ENCODE results near the gene SCCPDH. TPM values are rescaled to one million over a fixed set of nuclear protein-coding genes. Genes with fewer than 3 reads are reported as not detected.
"Not testable (repeated sequence)": the region's sequence is repeated elsewhere in the genome, so short reads cannot be mapped to it uniquely, and the experiment has no call there.

The SCCPDH gene
- polyA plus RNA-seq, 4 donors = 57.8 to 63.3 (median 58.0) TPM

DNA sequence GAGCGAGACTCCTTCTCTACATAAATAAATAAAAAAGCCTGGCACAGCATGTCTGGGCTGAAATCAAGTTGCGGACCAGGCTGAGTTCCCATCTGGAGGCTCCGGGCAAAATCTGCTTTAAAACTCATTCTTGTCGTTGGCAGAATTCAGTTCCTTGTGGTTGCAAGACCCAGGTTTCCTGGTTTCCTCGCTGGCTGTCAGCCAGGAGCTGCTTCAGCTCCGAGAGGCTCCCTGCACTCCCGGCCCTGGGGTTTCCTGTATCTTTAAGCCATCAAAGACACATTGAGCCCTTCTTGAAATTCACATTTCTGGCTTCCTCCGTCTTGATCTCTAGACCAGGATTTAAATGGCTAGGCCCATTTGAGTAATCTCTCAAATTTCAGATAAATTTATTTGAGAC, 20.6 kb upstream of the SCCPDH start:
- no peak for DNase-seq (ENCODE audit: low read depth in 4 of 4, low spot score in 3 of 4)

GRCh38 chr1:246705368-246705767, 18.8 kb upstream of the SCCPDH start:
- DNase-seq (ENCODE audit: low read depth in 4 of 4, low spot score in 3 of 4) = no peak

DNA sequence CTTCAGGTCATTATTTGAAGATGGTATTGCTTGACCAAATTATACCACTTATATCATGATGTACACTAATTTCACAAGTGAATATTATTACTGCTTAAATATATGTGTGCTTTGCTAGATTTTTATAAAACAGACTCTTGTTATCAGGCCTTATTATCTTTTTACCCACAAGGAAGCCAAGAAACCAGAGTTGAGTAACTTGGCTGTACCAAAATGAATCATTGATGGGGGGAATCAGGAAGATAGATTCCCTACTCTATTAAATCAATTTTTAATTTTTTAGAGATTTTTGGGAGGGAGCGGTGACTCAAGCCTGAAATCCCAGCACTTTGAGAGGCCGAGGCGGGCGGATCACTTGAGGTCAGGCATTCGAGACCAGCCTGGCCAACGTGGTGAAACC, 16.0 kb upstream of the SCCPDH start:
- no peak for DNase-seq (ENCODE audit: low read depth in 4 of 4, low spot score in 3 of 4)

DNA sequence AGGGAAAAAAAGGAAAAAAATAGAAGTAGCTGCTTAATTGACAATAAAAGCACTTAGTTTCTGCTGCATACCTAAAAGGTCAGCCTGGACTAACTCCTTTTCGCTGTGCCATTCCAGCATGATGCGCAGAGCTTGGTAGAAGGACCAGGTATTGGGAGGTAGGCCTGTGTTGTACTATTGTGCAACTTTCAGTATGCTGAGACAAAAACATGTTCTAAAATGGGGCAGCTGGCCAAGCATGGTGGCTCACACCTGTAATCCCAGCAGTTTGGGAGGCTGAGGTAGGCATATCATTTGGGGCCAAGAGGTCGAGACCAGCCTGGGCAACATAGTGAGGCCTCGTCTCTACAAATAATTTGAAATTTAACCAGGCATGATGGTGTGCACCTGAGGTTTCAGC, 15.0 kb upstream of the SCCPDH start:
- no peak for DNase-seq (ENCODE audit: low read depth in 4 of 4, low spot score in 3 of 4)

GRCh38 chr1:246709835-246710234, 14.4 kb upstream of the SCCPDH start:
- no peak for DNase-seq (ENCODE audit: low read depth in 4 of 4, low spot score in 3 of 4)

GRCh38 chr1:246711548-246712003, 12.6 kb upstream of the SCCPDH start:
- DNase-seq (ENCODE audit: low read depth in 4 of 4, low spot score in 3 of 4) = no peak

- DNase-seq (ENCODE audit: low read depth in 4 of 4, low spot score in 3 of 4) = not testable (repeated sequence)
These were observed 11.8 kb upstream of the SCCPDH start for GRCh38 chr1:246712428-246712827.

- DNase-seq (ENCODE audit: low read depth in 4 of 4, low spot score in 3 of 4) = not testable (repeated sequence)
These were observed 4.8 kb upstream of the SCCPDH start for GRCh38 chr1:246719361-246719760.

DNA sequence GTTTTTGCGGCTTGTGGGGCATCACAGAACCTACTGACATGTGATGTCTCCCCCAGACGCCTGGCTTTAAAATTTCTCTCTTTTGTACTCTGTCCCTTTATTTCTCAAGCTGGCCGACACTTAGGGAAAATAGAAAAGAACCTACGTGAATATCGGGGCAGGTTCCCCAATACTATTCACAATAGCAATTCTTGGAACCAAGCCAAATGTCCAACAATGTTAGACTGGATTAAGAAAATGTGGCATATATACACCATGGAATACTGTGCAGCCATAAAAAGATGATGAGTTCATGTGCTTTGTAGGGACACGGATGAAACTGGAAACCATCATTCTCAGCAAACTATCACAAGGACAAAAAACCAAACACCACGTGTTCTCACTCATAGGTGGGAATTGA, 3.4 kb upstream of the SCCPDH start:
- DNase-seq (ENCODE audit: low read depth in 4 of 4, low spot score in 3 of 4) = not testable (repeated sequence)

GRCh38 chr1:246722720-246723119, 1.5 kb upstream of the SCCPDH start:
- no peak for DNase-seq (ENCODE audit: low read depth in 4 of 4, low spot score in 3 of 4)

DNA sequence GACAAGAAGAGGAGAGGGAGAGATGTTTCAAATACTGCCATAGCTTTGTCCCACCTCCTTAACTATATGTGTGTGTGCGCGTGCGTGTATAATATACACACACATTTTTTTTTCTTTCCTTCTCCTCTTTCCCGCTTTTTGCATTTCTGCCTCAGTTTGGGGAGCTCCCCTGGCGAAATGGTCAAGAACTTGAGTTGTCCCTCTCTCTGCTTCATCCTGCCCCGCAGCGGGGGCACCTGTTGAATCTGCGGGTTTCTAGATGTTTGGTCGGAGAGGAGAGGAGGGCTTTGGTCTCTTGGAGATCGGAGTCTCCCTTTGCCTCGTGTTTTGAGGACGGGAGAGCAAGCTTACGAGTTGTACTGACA, 504 bp downstream of the SCCPDH start:
- DNase-seq (ENCODE audit: low read depth in 4 of 4, low spot score in 3 of 4) = peak; percentile 39 to 55 (median 44)

DNA sequence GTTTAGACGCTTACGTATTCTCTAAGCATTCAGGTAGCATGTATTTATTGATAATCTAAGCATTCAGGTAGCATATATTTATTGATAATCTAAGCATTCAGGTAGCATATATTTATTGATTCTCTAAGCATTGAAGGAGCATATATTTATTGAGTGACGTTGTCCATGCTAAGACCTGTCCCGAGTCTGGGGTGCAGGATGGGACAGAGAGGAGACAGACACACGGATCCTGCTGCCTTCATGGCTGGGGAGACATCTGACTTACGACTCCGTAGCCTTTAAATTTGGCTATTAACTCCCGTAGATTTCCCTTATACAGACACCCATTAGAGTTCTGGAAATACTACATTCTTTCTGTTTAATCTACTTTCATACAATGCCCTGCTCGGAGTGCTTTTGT, 982 bp downstream of the SCCPDH start:
- no peak for DNase-seq (ENCODE audit: low read depth in 4 of 4, low spot score in 3 of 4)

- no peak for DNase-seq (ENCODE audit: low read depth in 4 of 4, low spot score in 3 of 4)
These were observed 2.1 kb downstream of the SCCPDH start for GRCh38 chr1:246726255-246726679.

- DNase-seq (ENCODE audit: low read depth in 4 of 4, low spot score in 3 of 4) = no peak
These were observed 2.7 kb downstream of the SCCPDH start for GRCh38 chr1:246726881-246727280.

GRCh38 chr1:246727594-246727993, 3.4 kb downstream of the SCCPDH start:
- DNase-seq (ENCODE audit: low read depth in 4 of 4, low spot score in 3 of 4) = no peak

GRCh38 chr1:246728311-246728710, 4.1 kb downstream of the SCCPDH start:
- no peak for DNase-seq (ENCODE audit: low read depth in 4 of 4, low spot score in 3 of 4)

DNA sequence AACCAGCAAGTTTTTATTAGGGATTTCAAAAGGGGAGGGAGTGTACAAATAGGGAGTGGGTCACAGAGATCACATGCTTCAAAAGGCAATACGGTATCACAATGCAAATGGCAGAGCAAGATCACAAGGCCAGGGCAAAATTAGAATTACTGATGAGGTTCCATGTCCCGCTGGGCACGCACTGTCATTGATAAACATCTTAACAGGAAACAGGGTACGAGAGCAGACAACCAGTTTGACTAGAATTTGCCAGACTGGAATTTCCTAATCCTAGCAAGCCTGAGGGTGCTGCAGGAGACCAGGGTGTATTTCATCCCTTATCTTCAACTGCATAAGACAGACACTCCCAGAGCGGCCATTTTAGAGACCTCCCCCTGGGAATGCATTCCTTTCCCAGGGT, 4.8 kb downstream of the SCCPDH start:
- not testable (repeated sequence) for DNase-seq (ENCODE audit: low read depth in 4 of 4, low spot score in 3 of 4)

GRCh38 chr1:246730839-246731238, 6.6 kb downstream of the SCCPDH start:
- no peak for DNase-seq (ENCODE audit: low read depth in 4 of 4, low spot score in 3 of 4)

DNA sequence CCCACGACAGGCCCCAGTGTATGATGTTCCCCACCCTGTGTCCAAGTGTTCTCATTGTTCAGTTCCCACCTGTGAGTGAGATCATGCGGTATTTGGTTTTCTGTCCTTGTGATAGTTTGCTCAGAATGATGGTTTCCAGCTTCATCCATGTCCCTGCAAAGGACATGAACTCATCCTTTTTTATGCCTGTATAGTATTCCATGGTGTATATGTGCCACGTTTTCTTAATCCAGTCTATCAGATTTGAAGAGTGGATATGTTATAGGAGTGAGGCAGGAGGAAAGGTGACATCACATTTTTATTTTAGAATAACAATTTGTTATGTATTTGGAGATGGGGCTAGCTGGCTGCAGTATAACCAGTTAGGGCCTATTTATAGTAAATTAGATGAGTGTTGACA, 7.7 kb downstream of the SCCPDH start:
- not testable (repeated sequence) for DNase-seq (ENCODE audit: low read depth in 4 of 4, low spot score in 3 of 4)

DNA sequence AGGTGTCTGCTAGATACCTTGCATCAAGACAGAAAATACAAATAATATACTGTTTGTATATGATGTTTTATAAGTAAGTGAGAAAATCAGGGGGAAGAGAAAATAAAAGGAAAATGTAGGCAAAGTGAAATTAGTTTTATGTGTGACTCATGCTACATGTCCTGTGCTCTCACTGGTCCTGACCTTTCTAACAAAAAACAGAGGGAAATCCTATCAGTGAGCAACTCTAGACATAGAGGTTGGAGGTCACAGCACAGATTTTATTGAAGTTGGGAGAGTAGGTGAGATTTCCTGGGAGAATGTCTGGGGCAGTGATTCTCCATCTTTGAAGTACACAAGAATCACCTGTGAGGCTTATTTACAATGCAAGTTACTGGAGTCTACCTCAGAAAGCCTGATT, 9.5 kb downstream of the SCCPDH start:
- DNase-seq (ENCODE audit: low read depth in 4 of 4, low spot score in 3 of 4) = no peak

GRCh38 chr1:246734866-246735265, 10.7 kb downstream of the SCCPDH start:
- no peak for DNase-seq (ENCODE audit: low read depth in 4 of 4, low spot score in 3 of 4)

GRCh38 chr1:246735735-246736134, 11.5 kb downstream of the SCCPDH start:
- DNase-seq (ENCODE audit: low read depth in 4 of 4, low spot score in 3 of 4) = no peak

DNA sequence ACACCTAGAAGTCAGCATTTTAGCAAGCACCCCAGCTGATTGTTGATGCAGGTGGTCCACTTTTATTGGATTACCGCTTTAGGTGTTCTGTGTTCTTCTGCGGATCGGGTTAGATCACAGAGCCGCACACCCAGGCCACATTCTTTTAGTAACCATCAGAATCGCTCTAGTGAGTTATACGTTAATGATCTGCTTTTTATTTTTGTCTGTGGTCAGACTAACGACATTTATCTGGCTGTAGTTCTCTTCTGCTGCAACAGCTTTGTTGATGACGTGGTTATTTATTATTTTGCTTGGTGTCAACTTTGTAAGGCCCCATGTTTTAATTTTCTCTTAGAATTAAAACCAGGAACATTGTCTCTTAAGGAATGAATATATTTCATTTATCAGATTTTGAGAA, 18.2 kb downstream of the SCCPDH start:
- no peak for DNase-seq (ENCODE audit: low read depth in 4 of 4, low spot score in 3 of 4)
